Trophoblast cell (in vitro differentiated cells and primary cell): ENCODE data around the gene TBC1D22A.

Experiments
- DNase-seq, 2 donors: peaks; one replicate each; pipeline ENCODE4 v3.0.0-alpha.2; 2016
- H2AFZ ChIP-seq: 2 replicates; pipeline ENCODE4 v1.6.1; 2013; ENCODE audit warnings: low read length, moderate library complexity, mild to moderate bottlenecking; ENCODE audit not compliant: insufficient read depth, poor library complexity
- H2AK5ac ChIP-seq: 2 replicates; pipeline ENCODE4 v1.6.1; 2013; ENCODE audit warnings: mild to moderate bottlenecking, low read length
- H2BK120ac ChIP-seq: 2 replicates; pipeline ENCODE4 v1.6.1; 2013; ENCODE audit warnings: low read length, mild to moderate bottlenecking, moderate library complexity; ENCODE audit not compliant: insufficient read depth, poor library complexity
- H2BK12ac ChIP-seq: 2 replicates; pipeline ENCODE4 v1.6.1; 2013; ENCODE audit warnings: mild to moderate bottlenecking, low read length, moderate library complexity
- H2BK5ac ChIP-seq: 2 replicates; pipeline ENCODE4 v1.6.1; 2013; ENCODE audit warnings: low read length, low read depth, moderate library complexity, mild to moderate bottlenecking; ENCODE audit not compliant: poor library complexity
- H3K14ac ChIP-seq: 2 replicates; pipeline ENCODE4 v1.6.1; 2013; ENCODE audit warnings: mild to moderate bottlenecking, low read length
- H3K18ac ChIP-seq: 2 replicates; pipeline ENCODE4 v1.6.1; 2013; ENCODE audit warnings: mild to moderate bottlenecking, low read length
- H3K23ac ChIP-seq: 2 replicates; pipeline ENCODE4 v1.6.1; 2013; ENCODE audit warnings: low read length
- H3K27ac ChIP-seq: 2 replicates; pipeline ENCODE4 v1.5.1; 2013; ENCODE audit warnings: low read depth, mild to moderate bottlenecking, inconsistent platforms, low read length, moderate library complexity
- H3K27me3 ChIP-seq: 2 replicates; pipeline ENCODE4 v1.6.1; 2013; ENCODE audit warnings: inconsistent platforms, mild to moderate bottlenecking, low read length, moderate library complexity; ENCODE audit not compliant: insufficient read depth
- H3K36me3 ChIP-seq, 2 experiments: 1 replicate in 1 of 2; 2 replicates in 1 of 2; pipeline ENCODE4 v1.6.1; 2013; ENCODE audit warnings: low read length in 2 of 2, mild to moderate bottlenecking in 2 of 2, moderate library complexity in 1 of 2; ENCODE audit not compliant: insufficient read depth in 2 of 2, control insufficient read depth in 1 of 2
- H3K4ac ChIP-seq: 2 replicates; pipeline ENCODE4 v1.6.1; 2013; ENCODE audit warnings: low read depth, mild to moderate bottlenecking, low read length, moderate library complexity
- H3K4me1 ChIP-seq, 2 experiments: 1 replicate in 1 of 2; 2 replicates in 1 of 2; pipeline ENCODE4 v1.6.1; 2013; ENCODE audit warnings: low read length in 2 of 2, mild to moderate bottlenecking in 2 of 2, moderate library complexity in 1 of 2; ENCODE audit not compliant: insufficient read depth in 2 of 2, control insufficient read depth in 1 of 2
- H3K4me2 ChIP-seq: 2 replicates; pipeline ENCODE4 v1.6.1; 2013; ENCODE audit warnings: inconsistent platforms, mild to moderate bottlenecking, low read length, moderate library complexity
- H3K4me3 ChIP-seq: 2 replicates; pipeline ENCODE4 v1.5.1; 2013; ENCODE audit warnings: mild to moderate bottlenecking, low read depth, low read length, inconsistent platforms
- H3K79me1 ChIP-seq: one replicate; pipeline ENCODE4 v1.6.1; 2013; ENCODE audit warnings: low read length
- H3K79me2 ChIP-seq: 2 replicates; pipeline ENCODE4 v1.6.1; 2013; ENCODE audit warnings: low read length, mild to moderate bottlenecking; ENCODE audit not compliant: control insufficient read depth, insufficient read depth, poor library complexity
- H3K9ac ChIP-seq: 2 replicates; pipeline ENCODE4 v1.6.1; 2013; ENCODE audit warnings: mild to moderate bottlenecking, low read length
- H3K9me3 ChIP-seq: 2 replicates; pipeline ENCODE4 v1.6.1; 2013; ENCODE audit warnings: low read depth, mild to moderate bottlenecking, control low read depth, inconsistent platforms, low read length; ENCODE audit not compliant: insufficient read depth
- H4K12ac ChIP-seq: 2 replicates; pipeline ENCODE4 v1.6.1; 2013; ENCODE audit warnings: low read depth, mild to moderate bottlenecking, low read length, moderate library complexity
- H4K8ac ChIP-seq: 2 replicates; pipeline ENCODE4 v1.6.1; 2013; ENCODE audit warnings: low read depth, mild to moderate bottlenecking, low read length, moderate library complexity
- H4K91ac ChIP-seq: one replicate; pipeline ENCODE4 v1.6.1; 2013; ENCODE audit warnings: low read depth, mild to moderate bottlenecking, low read length, moderate library complexity
- WGBS: extraction: QIAGEN DNeasy Blood & Tissue Kit; methylation state at CpG from one replicate; pipeline ENCODE4 v1.1.7; 2013; ENCODE audit warnings: missing lambda C conversion rate; ENCODE audit not compliant: insufficient read length, insufficient coverage; ENCODE audit errors: extremely low coverage; 5-methylcytosine and 5-hydroxymethylcytosine counted together

The TBC1D22A gene

DNA sequence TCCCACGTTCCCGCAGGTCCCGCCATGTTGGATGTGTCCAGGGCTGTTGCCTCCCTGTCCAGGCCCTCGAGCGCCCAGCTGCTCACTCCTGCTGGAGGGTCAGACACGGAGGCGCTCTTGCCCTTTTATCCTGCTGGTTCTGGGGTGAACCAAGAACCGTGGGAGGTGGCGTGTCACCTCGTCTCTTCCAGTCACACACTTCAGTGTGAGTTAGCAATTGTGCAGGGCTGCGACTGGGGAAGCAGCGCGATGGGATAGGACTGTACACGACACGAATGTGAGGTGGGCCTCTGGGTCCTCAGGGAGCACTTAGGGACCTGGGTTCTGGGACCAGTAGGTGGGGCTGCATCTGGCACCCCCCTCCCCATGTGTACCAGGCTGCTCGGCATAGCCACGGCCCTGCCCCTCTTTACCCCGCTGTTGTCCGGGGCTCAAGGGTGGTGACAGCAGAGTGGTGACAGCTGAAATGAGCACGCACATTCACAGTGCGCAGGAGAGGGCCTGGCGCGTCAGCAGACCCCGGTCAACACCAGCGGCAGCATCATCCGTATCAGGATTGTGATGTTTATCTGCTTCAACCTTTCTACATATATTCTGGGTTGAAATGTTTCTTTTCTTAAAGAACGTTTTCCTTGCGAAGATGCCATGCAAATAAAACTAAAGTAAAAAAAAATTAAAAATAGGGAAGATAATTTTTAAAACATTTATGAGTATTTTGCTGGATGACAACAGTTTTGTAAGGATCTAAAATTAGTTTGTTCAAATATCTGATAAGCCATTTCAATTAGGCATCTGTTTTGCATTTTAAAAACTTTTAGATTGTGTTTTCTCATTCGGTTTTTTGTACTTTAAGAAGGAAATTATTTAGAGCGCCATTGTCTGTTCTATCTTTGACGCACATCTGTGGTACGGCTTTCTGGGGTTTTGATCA is 210.7 kb downstream of the TBC1D22A start:
- WGBS, result no CpG with 5 or more reads among the region's 32 CpGs

DNA sequence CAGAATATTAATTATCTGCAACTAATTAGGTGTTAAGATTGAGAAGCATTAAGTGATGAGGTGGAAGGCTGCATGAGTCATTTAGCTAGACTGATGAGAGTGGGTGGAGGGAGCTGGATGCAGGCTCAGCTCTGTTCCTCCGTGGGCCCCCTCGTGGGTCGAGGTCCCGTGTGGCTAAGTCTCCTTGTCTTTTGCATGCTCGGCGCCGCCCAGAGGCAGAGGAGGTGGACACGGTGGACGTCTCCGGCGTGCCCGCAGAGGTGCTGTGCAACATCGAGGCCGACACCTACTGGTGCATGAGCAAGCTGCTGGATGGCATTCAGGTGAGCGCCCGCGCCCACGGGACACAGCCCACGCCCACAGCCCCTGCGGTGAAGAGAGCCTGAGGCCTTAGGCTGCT is 211.6 kb downstream of the TBC1D22A start:
- Histone ChIP-seq H2BK120ac (no peak overlapping the region), H4K12ac (no peak overlapping the region), H3K4me1 (no peaks in the 10 kb centered on the region), H3K9ac (no peak overlapping the region), H3K79me1 (no peaks in the 10 kb centered on the region), H3K4me3 (no peak overlapping the region), H4K8ac (no peak overlapping the region), H2BK12ac (no peak overlapping the region), H2BK5ac (no peak overlapping the region), H3K9me3 (peaks cover 5% of the 10 kb centered on the region), H2AFZ (no peak overlapping the region), H3K18ac (no peak overlapping the region), H3K79me2 (no peaks in the 10 kb centered on the region), H3K23ac (no peak overlapping the region), H4K91ac (no peak overlapping the region), H3K27ac (no peak overlapping the region), H3K14ac (no peak overlapping the region), H3K36me3 (peaks cover 0 to 12% of the 10 kb centered on the region in 2 experiments), H3K4me2 (no peak overlapping the region), H2AK5ac (no peak overlapping the region), H3K4ac (no peak overlapping the region), H3K27me3 (no peaks in the 10 kb centered on the region)
- no CpG with 5 or more reads among the region's 20 CpGs for WGBS
- DNase-seq, result no peak

More for the DNA sequence above, 210.7 kb downstream of the TBC1D22A start:
- Histone ChIP-seq H4K12ac (no peak overlapping the region), H3K14ac (no peak overlapping the region), H3K18ac (no peak overlapping the region), H4K8ac (no peak overlapping the region), H2AFZ (no peak overlapping the region), H3K36me3 (peaks cover 0 to 12% of the 10 kb centered on the region in 2 experiments), H3K4me3 (no peak overlapping the region), H3K27me3 (no peaks in the 10 kb centered on the region), H3K23ac (no peak overlapping the region), H2BK5ac (no peak overlapping the region), H3K79me1 (no peaks in the 10 kb centered on the region), H3K9me3 (peaks cover 5% of the 10 kb centered on the region), H3K27ac (no peak overlapping the region), H3K79me2 (no peaks in the 10 kb centered on the region), H3K4me1 (no peaks in the 10 kb centered on the region), H3K4ac (no peak overlapping the region), H3K4me2 (no peak overlapping the region), H2AK5ac (no peak overlapping the region), H2BK120ac (no peak overlapping the region), H4K91ac (no peak overlapping the region), H2BK12ac (no peak overlapping the region), H3K9ac (no peak overlapping the region)
- DNase-seq, result no peak

DNA sequence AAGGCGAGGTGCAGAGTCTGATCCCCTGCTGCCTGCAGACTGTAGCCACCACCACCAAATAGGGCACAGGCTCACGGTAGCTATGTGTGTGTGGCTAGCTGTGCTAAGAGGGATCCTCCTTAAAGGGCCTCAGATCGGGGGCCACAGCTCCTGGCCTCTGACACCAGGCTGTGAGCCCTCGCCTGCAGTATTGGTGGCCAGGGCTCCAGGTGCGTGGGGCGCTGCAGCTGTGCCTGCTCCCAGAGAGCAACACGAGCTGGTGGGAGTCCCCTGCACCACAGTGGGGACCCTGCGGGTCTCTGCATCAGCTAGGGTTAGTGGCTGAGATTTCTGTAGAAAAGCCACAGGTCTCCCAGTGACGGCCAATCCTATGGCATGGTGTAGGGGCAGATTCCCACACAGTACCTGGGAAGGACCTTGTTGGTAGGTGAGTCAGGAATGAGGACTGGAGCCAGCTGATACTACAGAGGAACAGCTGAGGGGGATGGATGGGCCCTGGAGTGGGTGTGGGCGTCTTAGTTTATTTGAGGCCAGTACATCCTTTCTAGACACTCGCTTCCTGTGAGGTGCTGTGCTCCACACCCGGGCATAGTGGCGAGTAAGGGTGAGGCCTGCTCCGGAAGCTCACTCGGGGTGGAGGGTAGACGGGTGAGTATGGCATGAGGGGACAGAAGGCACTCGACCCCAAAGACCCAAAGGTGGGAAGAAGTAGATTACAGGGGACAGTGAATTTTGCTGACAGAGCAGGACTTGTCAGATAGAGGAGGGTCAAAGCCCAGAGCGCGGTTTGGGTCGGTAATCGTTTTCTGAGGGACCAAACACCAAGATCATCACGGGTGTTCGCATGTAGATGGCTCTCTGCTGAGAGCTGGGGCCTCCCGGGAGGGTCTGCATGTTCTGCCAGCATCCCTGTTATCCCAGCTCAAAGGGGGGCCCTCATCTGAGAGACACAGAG is 212.5 kb downstream of the TBC1D22A start:
- Histone ChIP-seq H3K14ac (no peak overlapping the region), H3K4me1 (no peaks in the 10 kb centered on the region), H4K8ac (no peak overlapping the region), H4K12ac (no peak overlapping the region), H3K36me3 (peaks cover 0 to 12% of the 10 kb centered on the region in 2 experiments), H2BK5ac (no peak overlapping the region), H3K9ac (no peak overlapping the region), H3K27me3 (no peaks in the 10 kb centered on the region), H3K4me2 (no peak overlapping the region), H3K79me1 (no peaks in the 10 kb centered on the region), H4K91ac (no peak overlapping the region), H3K9me3 (peaks cover 7% of the 10 kb centered on the region), H3K23ac (no peak overlapping the region), H2BK120ac (no peak overlapping the region), H3K4ac (no peak overlapping the region), H3K18ac (no peak overlapping the region), H3K4me3 (no peak overlapping the region), H2AFZ (no peak overlapping the region), H2BK12ac (no peak overlapping the region), H3K79me2 (no peaks in the 10 kb centered on the region), H2AK5ac (no peak overlapping the region), H3K27ac (no peak overlapping the region)
- no CpG with 5 or more reads among the region's 24 CpGs for WGBS
- no peak for DNase-seq

DNA sequence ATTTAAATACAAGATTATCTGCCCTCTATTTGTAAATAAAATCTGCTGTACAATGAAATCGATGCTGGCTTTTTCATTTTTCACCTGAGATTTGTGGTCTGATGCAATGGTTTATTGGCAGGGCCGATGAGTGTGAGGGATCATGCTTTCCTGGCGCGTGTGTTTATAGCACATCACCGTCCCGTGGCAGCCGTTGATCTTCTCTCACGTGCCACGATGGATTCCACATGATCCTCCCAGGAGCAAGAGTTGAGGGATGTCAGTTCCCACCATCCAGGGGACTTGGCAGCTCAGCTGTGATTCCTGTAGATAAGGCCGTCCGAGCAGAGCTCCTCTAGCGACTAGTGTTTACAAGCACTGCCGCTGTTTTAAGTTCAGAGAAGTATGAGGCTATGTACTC is 213.7 kb downstream of the TBC1D22A start:
- Histone ChIP-seq H2AK5ac (no peak overlapping the region), H4K12ac (no peak overlapping the region), H3K4me3 (no peak overlapping the region), H3K36me3 (peaks cover 0 to 12% of the 10 kb centered on the region in 2 experiments), H3K79me1 (no peaks in the 10 kb centered on the region), H3K4ac (no peak overlapping the region), H3K9ac (no peak overlapping the region), H2BK12ac (no peak overlapping the region), H3K27ac (no peak overlapping the region), H4K8ac (no peak overlapping the region), H3K14ac (no peak overlapping the region), H3K79me2 (no peaks in the 10 kb centered on the region), H3K4me2 (no peak overlapping the region), H3K4me1 (no peaks in the 10 kb centered on the region), H3K9me3 (peaks cover 7% of the 10 kb centered on the region), H2AFZ (no peak overlapping the region), H4K91ac (no peak overlapping the region), H3K18ac (no peak overlapping the region), H2BK120ac (no peak overlapping the region), H3K27me3 (no peaks in the 10 kb centered on the region), H2BK5ac (no peak overlapping the region), H3K23ac (no peak overlapping the region)
- no CpG with 5 or more reads among the region's 13 CpGs for WGBS
- DNase-seq, result no peak
